ENCODE data around the gene DPYSL5. TPM values are rescaled to one million over a fixed set of nuclear protein-coding genes. Genes with fewer than 3 reads are reported as not detected.

DPYSL5 gene
- total and polyA plus RNA-seq, 9 of the 15 experiments (the other 6 are each of a cell fraction or from before 2014, with no cell fraction given) = 0.06 TPM; not detected in 8

DNA sequence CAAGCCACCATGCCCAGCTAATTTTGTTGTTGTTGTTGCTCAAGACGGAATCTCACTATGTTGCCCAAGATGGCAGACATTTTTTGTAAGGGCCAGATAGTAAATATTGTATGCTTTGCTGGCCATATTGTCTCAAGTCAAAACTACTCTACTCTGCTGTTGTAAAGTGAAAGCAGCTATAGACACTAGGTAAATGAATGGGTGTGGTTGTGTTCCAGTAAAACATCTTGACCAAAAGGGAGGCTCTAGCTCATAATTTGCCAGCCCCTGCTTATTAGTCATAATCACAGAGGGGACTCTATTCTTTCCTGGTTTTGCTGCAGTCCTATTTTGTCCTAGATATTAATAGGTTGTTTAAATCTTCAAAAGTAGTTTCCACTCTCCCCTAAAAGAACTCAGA is 147.1 kb downstream of the DPYSL5 start:
- H3K36me3 ChIP-seq (ENCODE audit: control insufficient read depth, insufficient read depth, low read length) = peaks cover 6% of the 10 kb centered on the region; the same call in 1 of the 3 replicates
- ATAC-seq (no peak), FAIRE-seq (no peak), DNase-seq (ENCODE audit: extremely low read depth in 1 of 4, low spot score in 3 of 4) (no peak)
- ChIA-PET CTCF (ENCODE audit: low intra/inter-chr PET ratio) (no interaction called here), POLR2A (interaction anchor here (1.3 to 1.9 kb wide), 4 partner anchors 9 to 16 kb away, joined by 3 to 11 read pairs (median 5); no protein-coding TSS in a partner anchor)
- H3K9ac ChIP-seq (ENCODE audit: insufficient read depth in 1 of 2, low read depth in 2 of 2, low read length in 2 of 2) = no peak overlapping the region
- H3K9me3 ChIP-seq (replicated peaks; ENCODE audit: control insufficient read depth, insufficient read depth, low read depth, low read length) = no peaks in the 10 kb centered on the region
- no peak overlapping the region for H3K4me2 ChIP-seq (ENCODE audit: insufficient read depth, low read length)
- H3K4me1 ChIP-seq (replicated peaks in 1 of 2; ENCODE audit: control insufficient read depth in 2 of 2, insufficient read depth in 2 of 2, low read length in 2 of 2) = peaks cover 4 to 7% of the 10 kb centered on the region in 2 experiments; a peak in 4 of 5 replicates
- H2AFZ ChIP-seq (ENCODE audit: low read depth, low read length) = no peak overlapping the region
- no peak overlapping the region for H3K4me3 ChIP-seq
- WGBS (ENCODE audit: insufficient coverage, low coverage, missing lambda C conversion rate) = 65% methylated on average over 1 of the region's 1 CpG
- H3K27ac ChIP-seq (ENCODE audit: extremely low read depth, low read depth, low read length) = no peak overlapping the region
- intact Hi-C loops (cut with micrococcal nuclease) (no loop called here), in situ Hi-C loops (cut with MboI) (no loop called here)
- no peaks in the 10 kb centered on the region for H3K9me1 ChIP-seq (ENCODE audit: control insufficient read depth, insufficient read depth, low read length)
- no TSS peak for BruUV-seq (replicated peaks)
- H4K20me1 ChIP-seq (replicated peaks; ENCODE audit: control insufficient read depth, insufficient read depth, low read length) = peaks cover 6% of the 10 kb centered on the region
- TF ChIP-seq RAD51 (IDR thresholded peaks at IDR 0.05; ENCODE audit: borderline replicate concordance, low read depth) (no peak), ZNF79 (CRISPR knock-in tag; IDR thresholded peaks at IDR 0.05; ENCODE audit: low read depth) (no peak)
- no peaks in the 10 kb centered on the region for H3K27me3 ChIP-seq (ENCODE audit: control insufficient read depth in 2 of 2, insufficient read depth in 2 of 2, low read length in 2 of 2)
- H3K79me2 ChIP-seq (ENCODE audit: control insufficient read depth, insufficient read depth, low read length) = peaks cover 19% of the 10 kb centered on the region

DNA sequence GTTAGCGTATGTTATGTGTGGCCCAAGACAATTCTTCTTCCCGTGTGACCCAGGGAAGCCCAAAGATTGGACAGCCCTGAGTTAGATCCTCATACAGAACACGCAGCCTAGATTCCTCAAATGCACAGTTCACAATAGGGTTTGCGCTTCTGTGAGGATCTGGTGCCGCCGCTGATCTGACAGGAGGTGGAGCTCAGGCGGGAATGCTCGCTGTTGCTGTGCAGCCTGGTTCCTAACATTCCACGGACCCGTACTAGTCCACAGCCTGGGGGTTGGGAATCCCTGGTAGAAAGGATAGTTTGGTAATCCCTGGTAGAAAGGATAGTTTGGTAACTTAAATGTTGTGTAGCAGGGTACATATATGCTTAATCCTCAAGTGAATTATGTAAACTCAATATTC is 149.5 kb downstream of the DPYSL5 start:
- in situ Hi-C loops (cut with MboI) = no loop called here
- Histone ChIP-seq H3K27me3 (ENCODE audit: control insufficient read depth in 2 of 2, insufficient read depth in 2 of 2, low read length in 2 of 2) (no peaks in the 10 kb centered on the region), H3K36me3 (ENCODE audit: control insufficient read depth, insufficient read depth, low read length) (peaks cover 3% of the 10 kb centered on the region; the same call in 1 of the 3 replicates), H3K9me3 (replicated peaks; ENCODE audit: control insufficient read depth, insufficient read depth, low read depth, low read length) (no peaks in the 10 kb centered on the region), H3K4me1 (replicated peaks in 1 of 2; ENCODE audit: control insufficient read depth in 2 of 2, insufficient read depth in 2 of 2, low read length in 2 of 2) (peaks cover 12 to 28% of the 10 kb centered on the region in 2 experiments), H3K9me1 (ENCODE audit: control insufficient read depth, insufficient read depth, low read length) (no peaks in the 10 kb centered on the region), H3K4me3 (no peak overlapping the region), H3K9ac (ENCODE audit: insufficient read depth in 1 of 2, low read depth in 2 of 2, low read length in 2 of 2) (no peak overlapping the region), H3K79me2 (ENCODE audit: control insufficient read depth, insufficient read depth, low read length) (peaks cover 40% of the 10 kb centered on the region), H2AFZ (ENCODE audit: low read depth, low read length) (no peak overlapping the region), H3K27ac (ENCODE audit: extremely low read depth, low read depth, low read length) (no peak overlapping the region), H4K20me1 (replicated peaks; ENCODE audit: control insufficient read depth, insufficient read depth, low read length) (peaks cover 6% of the 10 kb centered on the region), H3K4me2 (ENCODE audit: insufficient read depth, low read length) (no peak overlapping the region)
- CTCF ChIA-PET (ENCODE audit: low intra/inter-chr PET ratio) = no interaction called here
- DNase-seq (ENCODE audit: extremely low read depth in 1 of 4, low spot score in 3 of 4) (no peak), FAIRE-seq (no peak), ATAC-seq (no peak)
- 73% methylated on average over 8 of the region's 10 CpGs for WGBS (ENCODE audit: insufficient coverage, low coverage, missing lambda C conversion rate)
- POLR2A ChIA-PET = interaction anchor here (1.1 to 3.0 kb wide), 5 partner anchors 9 to 35 kb away, joined by 3 to 13 read pairs (median 4); partner anchors contain the start of gene TMEM214
- intact Hi-C loops (cut with micrococcal nuclease) = no loop called here
- BruUV-seq (replicated peaks) = no TSS peak
- TF ChIP-seq TGIF2 (CRISPR knock-in tag; IDR thresholded peaks at IDR 0.05) (no peak), ZBTB49 (CRISPR knock-in tag; IDR thresholded peaks at IDR 0.05; ENCODE audit: borderline replicate concordance) (no peak), CC2D1A (IDR thresholded peaks at IDR 0.05) (no peak), ZNF740 (CRISPR knock-in tag; IDR thresholded peaks at IDR 0.05) (no peak), ZNF740 (tag; IDR thresholded peaks at IDR 0.05) (no peak), ZC3H4 (CRISPR knock-in tag; IDR thresholded peaks at IDR 0.05; ENCODE audit: borderline replicate concordance) (no peak), ZNF3 (CRISPR knock-in tag; IDR thresholded peaks at IDR 0.05) (no peak), BCOR (IDR thresholded peaks at IDR 0.05) (no peak)
- TF ChIP-seq, protein P1, sequence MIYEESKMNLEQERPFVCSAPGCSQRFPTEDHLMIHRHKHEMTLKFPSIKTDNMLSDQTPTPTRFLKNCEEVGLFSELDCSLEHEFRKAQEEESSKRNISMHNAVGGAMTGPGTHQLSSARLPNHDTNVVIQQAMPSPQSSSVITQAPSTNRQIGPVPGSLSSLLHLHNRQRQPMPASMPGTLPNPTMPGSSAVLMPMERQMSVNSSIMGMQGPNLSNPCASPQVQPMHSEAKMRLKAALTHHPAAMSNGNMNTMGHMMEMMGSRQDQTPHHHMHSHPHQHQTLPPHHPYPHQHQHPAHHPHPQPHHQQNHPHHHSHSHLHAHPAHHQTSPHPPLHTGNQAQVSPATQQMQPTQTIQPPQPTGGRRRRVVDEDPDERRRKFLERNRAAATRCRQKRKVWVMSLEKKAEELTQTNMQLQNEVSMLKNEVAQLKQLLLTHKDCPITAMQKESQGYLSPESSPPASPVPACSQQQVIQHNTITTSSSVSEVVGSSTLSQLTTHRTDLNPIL (CRISPR knock-in tag; IDR thresholded peaks at IDR 0.05) = no peak

All from K562 (cell line).